Kidney (tissue), 14 donors: ENCODE data around the gene NXPH1. TPM values are rescaled to one million over a fixed set of nuclear protein-coding genes. Genes with fewer than 3 reads are reported as not detected.

ENCODE experiments used
- DNase-seq, 5 donors: peaks; one replicate each; pipeline ENCODE4 v3.0.0-alpha.2; 2013 to 2020
- FAIRE-seq: peaks from 2 replicates; lab custom pipeline; 2012; peaks lifted over from hg19 to GRCh38; lab: Jason Lieb, UNC
- H3K27ac ChIP-seq, 2 donors: one replicate each; pipeline ENCODE4 v1.7.0; 2013; ENCODE audit warnings: low read depth in 2 of 2, low read length in 2 of 2, inconsistent platforms in 1 of 2
- H3K27me3 ChIP-seq: one replicate; pipeline ENCODE4 v1.7.1; 2013; ENCODE audit warnings: low read length, inconsistent platforms; ENCODE audit not compliant: control insufficient read depth, insufficient read depth
- H3K36me3 ChIP-seq, 3 donors: one replicate each; pipeline versions ENCODE4 v1.7.0 to v1.7.1; 2013; ENCODE audit warnings: low read length in 3 of 3, control low read depth in 1 of 3, inconsistent platforms in 1 of 3; ENCODE audit not compliant: insufficient read depth in 3 of 3, control insufficient read depth in 2 of 3
- H3K4me1 ChIP-seq, 3 donors: one replicate each; pipeline versions ENCODE4 v1.7.0 to v1.7.1; 2013; ENCODE audit warnings: low read length in 3 of 3, inconsistent platforms in 1 of 3, low read depth in 1 of 3; ENCODE audit not compliant: control insufficient read depth in 2 of 3, insufficient read depth in 2 of 3
- H3K4me3 ChIP-seq, 3 donors: one replicate each; pipeline versions ENCODE4 v1.7.0 to v1.8.1; 2013; ENCODE audit warnings: low read length in 3 of 3, control low read depth in 1 of 3, inconsistent platforms in 1 of 3
- H3K9ac ChIP-seq, 3 donors: one replicate each; pipeline versions ENCODE4 v1.7.0 to v1.7.1; 2013; ENCODE audit warnings: low read length in 3 of 3, control low read depth in 1 of 3, inconsistent platforms in 1 of 3
- H3K9me3 ChIP-seq, 3 donors: one replicate each; pipeline versions ENCODE4 v1.7.0 to v1.7.1; 2013; ENCODE audit warnings: low read length in 3 of 3, control low read depth in 1 of 3, inconsistent platforms in 1 of 3; ENCODE audit not compliant: control insufficient read depth in 2 of 3, insufficient read depth in 1 of 3
- CTCF ChIP-seq: IDR thresholded peaks from 3 replicates; pipeline ENCODE4 v1.5.1; 2012; ENCODE audit warnings: mild to moderate bottlenecking, moderate library complexity, borderline replicate concordance; ENCODE audit not compliant: insufficient read depth; ENCODE audit errors: extremely low read depth
- intact Hi-C: fragments of 100-400 bp; cut with DNase I; formaldehyde crosslinking; loops from one replicate; pipeline ENCODE4 v1.11.1; 2022
- polyA plus RNA-seq: library from polyadenylated mRNA; stranded (reverse); fragments of 350-450 nt; fragmentation: Illumina TruSeq; extraction: RNeasy Lipid Tissue Mini Kit (QIAGEN cat#74804); gene quantifications from one replicate; pipeline ENCODE4 v1.2.3, GENCODE V29; 2014; ENCODE audit warnings: low read depth, low replicate concordance; ENCODE audit not compliant: insufficient read depth
- total RNA-seq: library from RNA; stranded (reverse); fragmentation: NEBNext Ultra II Directional; extraction: Animal tissue kit (Norgen Biotek cat#: 25700); gene quantifications from one replicate; pipeline ENCODE4 v1.2.1, GENCODE V29; 2021
- donor health status: control.
- donor health status: control.
- donor health status: control.
- donor health status: control.
- donor health status: control.
- donor health status: DM: yes; HTN: yes; CAD: no.
- donor health status: Normal renal cell carcinoma (clear cell type).

NXPH1 gene
- total and polyA plus RNA-seq, 2 donors from 2014 or later = not detected

GRCh38 chr7:8411103-8411502 is 22.3 kb upstream of the NXPH1 start:
- Histone ChIP-seq H3K9me3 (no peaks in the 10 kb centered on the region), H3K4me3 (no peak overlapping the region), H3K36me3 (no peaks in the 10 kb centered on the region), H3K9ac (no peak overlapping the region), H3K27ac (no peak overlapping the region), H3K4me1 (no peaks in the 10 kb centered on the region), H3K27me3 (no peaks in the 10 kb centered on the region)
- DNase-seq (no peak), FAIRE-seq (no peak)
- TF ChIP-seq CTCF = no peak
- intact Hi-C loops = no loop called here

- Histone ChIP-seq H3K9ac (no peak overlapping the region), H3K27ac (no peak overlapping the region), H3K9me3 (no peaks in the 10 kb centered on the region), H3K27me3 (no peaks in the 10 kb centered on the region), H3K4me1 (no peaks in the 10 kb centered on the region), H3K36me3 (no peaks in the 10 kb centered on the region), H3K4me3 (no peak overlapping the region)
- DNase-seq (no peak), FAIRE-seq (no peak)
- TF ChIP-seq CTCF = no peak
- intact Hi-C loops = no loop called here
These were observed 19.8 kb upstream of the NXPH1 start for GRCh38 chr7:8413600-8413999.

- peak; percentile 73 for TF ChIP-seq CTCF
- Histone ChIP-seq H3K27me3 (no peaks in the 10 kb centered on the region), H3K9ac (no peak overlapping the region), H3K27ac (no peak overlapping the region), H3K4me3 (no peak overlapping the region), H3K9me3 (no peaks in the 10 kb centered on the region), H3K36me3 (no peaks in the 10 kb centered on the region), H3K4me1 (no peaks in the 10 kb centered on the region)
- DNase-seq = peak in 3 of 5 donors; percentile 50 to 77 (median 63)
- intact Hi-C loops = no loop called here
- peak; percentile 85 for FAIRE-seq
These were observed 14.7 kb upstream of the NXPH1 start for GRCh38 chr7:8418629-8419245.

GRCh38 chr7:8422177-8422576 is 11.2 kb upstream of the NXPH1 start:
- no peaks in the 10 kb centered on the region for H3K9me3 ChIP-seq
- FAIRE-seq (no peak), DNase-seq (no peak)
- no peak overlapping the region for H3K4me3 ChIP-seq
- TF ChIP-seq CTCF = no peak
- H3K27me3 ChIP-seq = no peaks in the 10 kb centered on the region
- H3K4me1 ChIP-seq = no peaks in the 10 kb centered on the region
- H3K9ac ChIP-seq = no peak overlapping the region
- intact Hi-C loops = no loop called here
- no peaks in the 10 kb centered on the region for H3K36me3 ChIP-seq
- H3K27ac ChIP-seq = no peak overlapping the region
